H7 (cell line): ENCODE data around the gene DPPA4. TPM values are rescaled to one million over a fixed set of nuclear protein-coding genes. Genes with fewer than 3 reads are reported as not detected.
A peak's percentile ranks its signal among the peaks of the same experiment; 100 is the strongest.

ENCODE experiments used
- DNase-seq: peaks from one replicate; pipeline ENCODE4 v3.0.0; 2012
- H3K27me3 ChIP-seq: 2 replicates; pipeline ENCODE4 v1.6.0; 2011; ENCODE audit warnings: mild to moderate bottlenecking, low read length; ENCODE audit not compliant: control insufficient read depth, insufficient read depth
- H3K36me3 ChIP-seq: replicated peaks from 2 replicates; pipeline ENCODE4 v1.5.1; 2011; ENCODE audit warnings: low read length; ENCODE audit not compliant: control insufficient read depth, insufficient read depth
- H3K4me3 ChIP-seq: 2 replicates; pipeline ENCODE4 v1.5.1; 2011; ENCODE audit warnings: low read depth, mild to moderate bottlenecking, control low read depth, low read length, moderate library complexity; ENCODE audit not compliant: insufficient read depth
- total RNA-seq: library from RNA; depleted of rRNA; stranded (reverse); fragments of >200 nt; shearing (Covaris generic); gene quantifications from 2 replicates; pipeline ENCODE4 v1.2.3, GENCODE V29; 2014; rRNA removed

The DPPA4 gene
- total RNA-seq, 1 experiment from 2014 or later: 546 TPM

GRCh38 chr3:109325109-109325508, 12.2 kb downstream of the DPPA4 start:
- peaks cover 23% of the 10 kb centered on the region for H3K36me3 ChIP-seq
- DNase-seq: no peak
- H3K27me3 ChIP-seq: no peaks in the 10 kb centered on the region
- H3K4me3 ChIP-seq: no peak overlapping the region

DNA sequence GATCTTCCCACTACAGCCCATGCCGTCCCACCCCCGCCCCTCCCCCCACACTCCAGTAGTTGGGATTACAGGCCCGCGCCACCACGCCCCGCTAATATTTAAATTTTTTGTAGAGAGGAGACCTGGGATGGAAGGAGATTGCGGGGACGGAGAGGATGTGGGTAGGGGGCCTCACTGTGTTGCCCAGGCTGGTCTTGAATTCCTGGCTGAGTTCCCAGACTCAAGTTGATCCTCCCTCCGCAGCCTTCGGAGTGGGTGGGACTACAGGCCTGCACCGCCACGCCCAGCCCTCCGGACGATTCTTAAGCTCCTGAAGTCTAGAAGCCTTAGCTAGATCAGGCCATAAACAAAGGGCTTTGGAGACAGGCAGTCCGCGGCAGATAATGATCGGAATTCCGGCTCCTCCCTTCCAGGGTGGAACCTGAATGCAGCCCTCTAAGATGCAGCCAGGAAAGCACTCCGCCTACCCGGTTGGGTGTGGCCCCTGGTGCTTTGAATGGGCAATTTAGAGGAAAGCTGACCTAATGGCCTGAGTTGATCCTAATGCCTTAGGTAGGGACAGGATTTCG, 21.1 kb downstream of the DPPA4 start, which contains the start of gene DPPA2:
DPPA2 (minus strand) TSS at position 356 of the 569 bp plus-strand sequence. CDS start 1,975 bp downstream, outside the sequence.
- Histone ChIP-seq H3K4me3 (peak within 1 kb of the TSS; percentile 25), H3K36me3 (0 out of 2 replicates have a peak, but pooled peaks cover 1% of the 10 kb centered on the region), H3K27me3 (no peaks in the 10 kb centered on the region)
- DNase-seq: peak; percentile 76

DNA sequence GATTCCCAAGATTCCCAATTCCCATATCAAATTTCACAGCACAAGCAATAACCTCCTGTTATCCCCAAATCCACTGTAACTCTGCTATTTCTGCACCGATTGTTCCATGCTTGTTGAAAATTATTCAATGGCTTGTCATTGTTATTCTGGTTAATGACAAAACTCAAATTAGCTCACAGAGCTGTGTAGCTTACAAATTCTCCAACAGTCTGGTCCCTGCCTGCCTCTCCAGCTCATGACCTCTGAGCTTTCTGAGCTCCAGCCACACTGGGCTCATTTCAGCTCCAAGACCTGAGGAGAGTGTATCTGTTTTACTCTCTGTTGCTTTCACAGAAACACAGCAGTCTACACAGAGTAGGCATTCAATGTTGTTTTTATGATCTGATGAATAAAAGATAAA, 24.3 kb downstream of the DPPA4 start:
- Histone ChIP-seq H3K27me3 (no peaks in the 10 kb centered on the region), H3K4me3 (no peak overlapping the region), H3K36me3 (peaks cover 1% of the 10 kb centered on the region)
- DNase-seq: no peak

- DNase-seq: no peak
- no peaks in the 10 kb centered on the region; the same call in 1 of the 2 replicates for H3K36me3 ChIP-seq
- H3K4me3 ChIP-seq: no peak overlapping the region
- no peaks in the 10 kb centered on the region for H3K27me3 ChIP-seq
Measured at GRCh38 chr3:109297496-109297895, 39.9 kb downstream of the DPPA4 start.

- Histone ChIP-seq H3K27me3 (no peaks in the 10 kb centered on the region), H3K4me3 (no peak overlapping the region), H3K36me3 (no peaks in the 10 kb centered on the region)
- DNase-seq: no peak
Measured at GRCh38 chr3:109284071-109284470, 53.3 kb downstream of the DPPA4 start.

GRCh38 chr3:109278546-109278945, 58.8 kb downstream of the DPPA4 start:
- no peak overlapping the region for H3K4me3 ChIP-seq
- no peaks in the 10 kb centered on the region for H3K36me3 ChIP-seq
- no peak for DNase-seq
- H3K27me3 ChIP-seq: no peaks in the 10 kb centered on the region

DNA sequence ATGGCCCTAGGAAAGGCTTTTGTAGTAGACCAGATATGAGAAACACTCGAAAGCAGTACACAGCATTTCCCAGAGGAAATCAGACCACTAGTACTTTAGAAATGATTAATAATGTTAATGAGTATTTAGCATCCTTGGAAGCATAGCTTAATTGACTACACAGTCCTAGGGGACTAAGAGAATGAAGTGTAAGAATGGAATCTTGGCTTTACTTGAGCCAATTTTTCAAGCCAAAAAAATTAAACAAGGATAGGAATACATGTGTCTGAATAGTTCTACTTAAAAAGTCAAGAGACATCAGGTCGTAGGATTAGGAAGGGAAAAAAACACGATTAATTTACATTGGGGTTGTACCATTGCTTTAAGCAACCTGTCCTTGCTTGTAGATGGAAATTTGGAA, 59.2 kb downstream of the DPPA4 start:
- Histone ChIP-seq H3K36me3 (no peaks in the 10 kb centered on the region), H3K4me3 (no peak overlapping the region), H3K27me3 (no peaks in the 10 kb centered on the region)
- no peak for DNase-seq

Other genes starting within 250 kb of the DPPA4 start
- not detected in 2 replicates for gene MORC1, start 219.4 kb downstream of the DPPA4 start, total RNA-seq
- gene C3orf85, start 200.8 kb downstream of the DPPA4 start, total RNA-seq: not detected in 2 replicates
- 10.3 and 17.7 TPM in 2 replicates for gene DPPA2, start 21.0 kb downstream of the DPPA4 start, total RNA-seq